Naive thymus-derived CD4-positive, alpha-beta T cell (primary cell): ENCODE measurements around the gene EXT2. TPM values are rescaled to one million over a fixed set of nuclear protein-coding genes. Genes with fewer than 3 reads are reported as not detected.

ENCODE experiments used
- ATAC-seq: fragments of 150-1000 bp; cut with Tn5 transposase; 2 replicates; pipeline ENCODE4 v1.10.0; 2021; ENCODE audit warnings: mild to moderate bottlenecking, moderate library complexity
- CTCF ChIA-PET: fragments of 350-600 bp; sonication (Branson Sonifier 250); formaldehyde crosslinking; loops from one replicate; lab custom pipeline; 2021; ENCODE audit warnings: antibody characterized with exemption; lab: Charles Lee
- POLR2A ChIA-PET: fragments of 350-600 bp; sonication (Branson Sonifier 250); formaldehyde crosslinking; loops from one replicate; lab custom pipeline; 2021; ENCODE audit warnings: antibody characterized with exemption, inconsistent platforms; lab: Charles Lee
- DNase-seq, 9 donors: peaks; one replicate each; pipeline versions ENCODE4 v3.0.0 to v3.0.0-alpha.2; 2020 to 2022; ENCODE audit warnings: mixed read lengths in 1 of 9
- H3K27ac ChIP-seq: one replicate; pipeline ENCODE4 v1.7.0; 2013; ENCODE audit warnings: mild to moderate bottlenecking, low read depth, low read length, moderate library complexity
- H3K27me3 ChIP-seq, 2 donors: one replicate each; pipeline ENCODE4 v1.7.0; 2013; ENCODE audit warnings: low read length in 2 of 2, mild to moderate bottlenecking in 2 of 2, moderate library complexity in 2 of 2; ENCODE audit not compliant: control insufficient read depth in 2 of 2, insufficient read depth in 2 of 2
- H3K36me3 ChIP-seq, 3 experiments: 1 replicate in 2 of 3; 2 replicates in 1 of 3; pipeline ENCODE4 v1.7.0; 2013; ENCODE audit warnings: low read length in 3 of 3, mild to moderate bottlenecking in 3 of 3, moderate library complexity in 1 of 3; ENCODE audit not compliant: insufficient read depth in 3 of 3, control insufficient read depth in 2 of 3
- H3K4me1 ChIP-seq, 2 donors: one replicate each; pipeline ENCODE4 v1.7.0; 2013; ENCODE audit warnings: low read length in 2 of 2, mild to moderate bottlenecking in 2 of 2, moderate library complexity in 1 of 2; ENCODE audit not compliant: control insufficient read depth in 2 of 2, insufficient read depth in 2 of 2
- H3K4me3 ChIP-seq: 2 replicates; pipeline ENCODE4 v1.7.0; 2013; ENCODE audit warnings: mild to moderate bottlenecking, low read length
- H3K9me3 ChIP-seq, 3 experiments: 1 replicate in 2 of 3; 2 replicates in 1 of 3; pipeline ENCODE4 v1.7.0; 2013; ENCODE audit warnings: low read length in 3 of 3; ENCODE audit not compliant: control insufficient read depth in 2 of 3
- H3K27ac Mint-ChIP-seq, 9 donors: one replicate each; pipeline ENCODE4 v1.8.0; 2020 to 2022; ENCODE audit warnings: mixed read lengths in 9 of 9, mild to moderate bottlenecking in 8 of 9, moderate library complexity in 5 of 9, inconsistent platforms in 2 of 9
- H3K27me3 Mint-ChIP-seq, 5 donors: one replicate each; pipeline ENCODE4 v1.8.0; 2021 to 2022; ENCODE audit warnings: mixed read lengths in 5 of 5, mild to moderate bottlenecking in 1 of 5
- H3K36me3 Mint-ChIP-seq, 5 donors: one replicate each; pipeline ENCODE4 v1.8.0; 2020 to 2022; ENCODE audit warnings: mixed read lengths in 5 of 5, mild to moderate bottlenecking in 3 of 5, inconsistent platforms in 1 of 5
- H3K4me1 Mint-ChIP-seq, 7 donors: one replicate each; pipeline ENCODE4 v1.8.0; 2020 to 2022; ENCODE audit warnings: mixed read lengths in 7 of 7, mild to moderate bottlenecking in 3 of 7, inconsistent platforms in 1 of 7
- H3K4me3 Mint-ChIP-seq, 10 donors: one replicate each; pipeline ENCODE4 v1.8.0; 2020 to 2022; ENCODE audit warnings: mild to moderate bottlenecking in 10 of 10, mixed read lengths in 10 of 10, moderate library complexity in 6 of 10, inconsistent platforms in 2 of 10
- H3K9me3 Mint-ChIP-seq, 11 donors: one replicate each; pipeline ENCODE4 v1.8.0; 2020 to 2022; ENCODE audit warnings: mixed read lengths in 11 of 11, mild to moderate bottlenecking in 4 of 11, inconsistent platforms in 1 of 11, moderate library complexity in 1 of 11
- intact Hi-C, 2 donors: fragments of 100-400 bp; cut with micrococcal nuclease; formaldehyde crosslinking; loops; one replicate each; pipeline ENCODE4 v1.15.1; 2023
- polyA plus RNA-seq, 2 donors: library from polyadenylated mRNA; unstranded; fragments of 300-500 nt; fragmentation: Illumina TruSeq; gene quantifications; one replicate each; pipeline ENCODE4 v1.2.3, GENCODE V29; 2021
- total RNA-seq, 6 experiments: library from RNA in 5 of 6; stranded (reverse) in 5 of 6; gene quantifications; 1 replicate in 5 of 6; 2 replicates in 1 of 6; pipeline ENCODE4 v1.2.3 and lab custom pipeline; 2021 to 2026

Gene EXT2
- total and polyA plus RNA-seq, 7 experiments from 2014 or later, result 27.2 to 43.9 (median 31.5) TPM

- POLR2A ChIA-PET, result no interaction called here
- Histone ChIP-seq H3K27ac (no peak overlapping the region), H3K9me3 (no peaks in the 10 kb centered on the region), H3K36me3 (peaks cover 0 to 20% (median 0%) of the 10 kb centered on the region in 3 experiments), H3K4me3 (no peak overlapping the region), H3K4me1 (no peaks in the 10 kb centered on the region), H3K27me3 (no peaks in the 10 kb centered on the region)
- Mint-ChIP-seq H3K9me3 (peaks cover 0 to 2% (median 0%) of the 10 kb centered on the region in 11 donors), H3K4me3 (no peak overlapping the region), H3K27ac (no peak overlapping the region), H3K27me3 (no peaks in the 10 kb centered on the region), H3K36me3 (peaks cover 0 to 69% (median 15%) of the 10 kb centered on the region in 5 donors), H3K4me1 (peaks cover 0 to 4% (median 0%) of the 10 kb centered on the region in 7 donors)
- DNase-seq (no peak), ATAC-seq (no peak)
- CTCF ChIA-PET, result interaction anchor here (1.3 kb wide), 1 partner anchor 46 kb away, joined by 5 read pairs; no protein-coding TSS in a partner anchor
- intact Hi-C loops, result no loop called here
Measured at GRCh38 chr11:44139565-44140330, 44.3 kb downstream of the EXT2 start.

- Histone ChIP-seq H3K4me3 (no peak overlapping the region), H3K9me3 (no peaks in the 10 kb centered on the region), H3K27me3 (no peaks in the 10 kb centered on the region), H3K36me3 (peaks cover 0 to 24% (median 0%) of the 10 kb centered on the region in 3 experiments), H3K4me1 (no peaks in the 10 kb centered on the region), H3K27ac (no peak overlapping the region)
- Mint-ChIP-seq H3K36me3 (peaks cover 0 to 69% (median 21%) of the 10 kb centered on the region in 5 donors), H3K27ac (no peak overlapping the region), H3K4me3 (no peak overlapping the region), H3K9me3 (peaks cover 0 to 2% (median 0%) of the 10 kb centered on the region in 11 donors), H3K27me3 (no peaks in the 10 kb centered on the region), H3K4me1 (peaks cover 0 to 4% (median 0%) of the 10 kb centered on the region in 7 donors)
- ATAC-seq (no peak), DNase-seq (no peak)
- CTCF ChIA-PET, result no interaction called here
- POLR2A ChIA-PET, result no interaction called here
- intact Hi-C loops, result no loop called here
Measured at GRCh38 chr11:44140372-44140771, 44.9 kb downstream of the EXT2 start.

GRCh38 chr11:44140805-44141204, 45.3 kb downstream of the EXT2 start:
- Histone ChIP-seq H3K4me1 (no peaks in the 10 kb centered on the region), H3K27me3 (no peaks in the 10 kb centered on the region), H3K9me3 (no peaks in the 10 kb centered on the region), H3K27ac (no peak overlapping the region), H3K4me3 (no peak overlapping the region), H3K36me3 (peaks cover 0 to 24% (median 0%) of the 10 kb centered on the region in 3 experiments)
- peaks cover 0 to 2% (median 0%) of the 10 kb centered on the region in 11 donors for H3K9me3 Mint-ChIP-seq
- ATAC-seq (no peak), DNase-seq (no peak)
- peaks cover 0 to 73% (median 26%) of the 10 kb centered on the region in 5 donors for H3K36me3 Mint-ChIP-seq
- no peak overlapping the region for H3K4me3 Mint-ChIP-seq
- H3K27me3 Mint-ChIP-seq, result no peaks in the 10 kb centered on the region
- peaks cover 0 to 4% (median 0%) of the 10 kb centered on the region in 7 donors for H3K4me1 Mint-ChIP-seq
- no peak overlapping the region for H3K27ac Mint-ChIP-seq
- ChIA-PET CTCF (no interaction called here), POLR2A (no interaction called here)
- intact Hi-C loops, result no loop called here

- no peak for DNase-seq
- peaks cover 0 to 2% (median 0%) of the 10 kb centered on the region in 11 donors for H3K9me3 Mint-ChIP-seq
- H3K9me3 ChIP-seq, result no peaks in the 10 kb centered on the region
- H3K27me3 ChIP-seq, result no peaks in the 10 kb centered on the region
- H3K36me3 ChIP-seq, result peaks cover 0 to 28% (median under 1%) of the 10 kb centered on the region in 3 experiments
- H3K27ac ChIP-seq, result no peak overlapping the region
- POLR2A ChIA-PET, result no interaction called here
- H3K4me3 Mint-ChIP-seq, result no peak overlapping the region
- no peaks in the 10 kb centered on the region for H3K4me1 Mint-ChIP-seq
- no peak overlapping the region for H3K4me3 ChIP-seq
- CTCF ChIA-PET, result no interaction called here
- H3K27me3 Mint-ChIP-seq, result no peaks in the 10 kb centered on the region
- peaks cover 2 to 78% (median 51%) of the 10 kb centered on the region in 5 donors for H3K36me3 Mint-ChIP-seq
- H3K27ac Mint-ChIP-seq, result no peak overlapping the region
- intact Hi-C loops, result no loop called here
- no peaks in the 10 kb centered on the region for H3K4me1 ChIP-seq
- ATAC-seq, result no peak
Measured at GRCh38 chr11:44143987-44144909, 48.8 kb downstream of the EXT2 start.

GRCh38 chr11:44145011-44145775, 49.7 kb downstream of the EXT2 start:
- Mint-ChIP-seq H3K4me1 (no peaks in the 10 kb centered on the region), H3K36me3 (peaks cover 9 to 80% (median 60%) of the 10 kb centered on the region in 5 donors), H3K27me3 (no peaks in the 10 kb centered on the region), H3K9me3 (peaks cover 0 to 8% (median 0%) of the 10 kb centered on the region in 11 donors), H3K27ac (no peak overlapping the region), H3K4me3 (no peak overlapping the region)
- H3K4me1 ChIP-seq, result no peaks in the 10 kb centered on the region
- H3K36me3 ChIP-seq, result peaks cover 0 to 25% (median 3%) of the 10 kb centered on the region in 3 experiments
- intact Hi-C loops, result no loop called here
- CTCF ChIA-PET, result no interaction called here
- ATAC-seq, result no peak
- POLR2A ChIA-PET, result no interaction called here
- H3K9me3 ChIP-seq, result no peaks in the 10 kb centered on the region
- no peak overlapping the region for H3K27ac ChIP-seq
- no peak overlapping the region for H3K4me3 ChIP-seq
- no peak for DNase-seq
- no peaks in the 10 kb centered on the region for H3K27me3 ChIP-seq

GRCh38 chr11:44146931-44147330, 51.5 kb downstream of the EXT2 start:
- peaks cover 21 to 88% (median 78%) of the 10 kb centered on the region in 5 donors for H3K36me3 Mint-ChIP-seq
- H3K4me3 ChIP-seq, result no peak overlapping the region
- H3K27ac ChIP-seq, result no peak overlapping the region
- H3K27ac Mint-ChIP-seq, result no peak overlapping the region
- no peak for DNase-seq
- peaks cover 0 to 16% (median 3%) of the 10 kb centered on the region in 11 donors for H3K9me3 Mint-ChIP-seq
- H3K36me3 ChIP-seq, result peaks cover 0 to 35% (median 3%) of the 10 kb centered on the region in 3 experiments
- no peaks in the 10 kb centered on the region for H3K27me3 ChIP-seq
- H3K4me3 Mint-ChIP-seq, result no peak overlapping the region
- no peaks in the 10 kb centered on the region for H3K4me1 ChIP-seq
- no peaks in the 10 kb centered on the region for H3K4me1 Mint-ChIP-seq
- ATAC-seq, result no peak
- H3K27me3 Mint-ChIP-seq, result no peaks in the 10 kb centered on the region
- ChIA-PET CTCF (no interaction called here), POLR2A (no interaction called here)
- intact Hi-C loops, result no loop called here
- no peaks in the 10 kb centered on the region for H3K9me3 ChIP-seq
